ENCODE measurements around the gene TXNIP.

TXNIP gene

DNA sequence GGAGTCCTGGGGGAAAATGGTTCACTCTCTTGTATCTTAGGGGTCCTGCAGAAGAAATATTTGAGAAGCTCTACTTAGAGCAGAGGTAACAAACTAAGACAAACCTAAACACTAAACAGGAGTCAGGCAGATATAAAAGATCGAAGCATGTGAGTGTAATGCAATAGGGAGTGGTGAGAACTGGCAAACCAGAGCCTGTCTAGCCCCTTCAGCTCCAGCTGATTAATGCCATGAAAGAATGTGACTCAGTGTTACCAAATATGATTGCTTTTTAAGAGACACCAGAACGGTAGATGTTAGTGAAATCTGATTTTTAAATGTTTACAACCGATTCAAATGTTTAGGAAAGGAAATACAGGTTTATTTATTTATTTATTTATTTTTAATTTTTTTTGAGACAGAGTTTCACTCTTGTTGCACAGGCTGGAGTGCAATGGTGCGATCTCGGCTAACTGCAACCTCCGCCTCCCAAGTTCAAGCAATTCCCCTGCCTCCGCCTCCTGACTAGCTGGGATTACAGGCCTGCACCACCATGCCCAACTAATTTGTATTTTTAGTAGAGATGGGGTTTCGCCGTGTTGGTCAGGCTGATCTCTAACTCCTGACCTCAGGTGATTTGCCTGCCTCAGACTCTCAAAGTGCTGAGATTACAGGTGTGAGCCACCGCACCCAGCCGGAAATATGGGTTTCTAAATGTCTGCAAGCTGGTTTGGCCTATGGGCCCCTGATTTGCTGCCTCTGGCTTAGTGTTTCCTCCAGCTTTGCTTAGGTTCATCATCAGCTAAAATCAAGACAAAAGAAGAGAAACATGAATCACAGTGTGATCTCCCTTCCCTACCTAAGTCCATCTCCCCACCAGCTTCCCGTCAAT lies 12.2 kb downstream of the TXNIP start:
- no peak for DNase-seq

DNA sequence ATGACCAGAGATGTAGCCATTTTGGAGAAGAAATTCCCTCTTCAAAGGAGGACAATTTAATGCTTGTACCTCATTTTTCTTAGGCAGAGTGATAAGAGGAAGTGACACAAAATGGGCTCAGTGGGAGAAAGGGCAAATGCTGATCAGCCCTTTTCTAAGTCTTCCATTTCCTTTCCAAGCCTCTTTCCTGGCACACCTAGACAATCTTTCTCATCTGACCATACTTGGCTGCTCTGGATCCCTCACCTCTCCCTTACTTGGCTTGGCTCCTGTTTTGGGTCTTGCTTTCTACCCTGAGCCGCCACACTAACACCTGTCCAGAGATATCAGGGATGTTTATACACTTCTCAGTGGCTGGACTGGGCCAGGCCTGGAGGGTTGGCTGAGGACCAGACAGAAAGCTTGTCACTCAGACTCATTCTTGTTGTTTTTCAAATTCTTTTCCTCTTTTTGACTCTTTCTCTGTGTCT lies 13.1 kb downstream of the TXNIP start:
- no peak for DNase-seq

DNA sequence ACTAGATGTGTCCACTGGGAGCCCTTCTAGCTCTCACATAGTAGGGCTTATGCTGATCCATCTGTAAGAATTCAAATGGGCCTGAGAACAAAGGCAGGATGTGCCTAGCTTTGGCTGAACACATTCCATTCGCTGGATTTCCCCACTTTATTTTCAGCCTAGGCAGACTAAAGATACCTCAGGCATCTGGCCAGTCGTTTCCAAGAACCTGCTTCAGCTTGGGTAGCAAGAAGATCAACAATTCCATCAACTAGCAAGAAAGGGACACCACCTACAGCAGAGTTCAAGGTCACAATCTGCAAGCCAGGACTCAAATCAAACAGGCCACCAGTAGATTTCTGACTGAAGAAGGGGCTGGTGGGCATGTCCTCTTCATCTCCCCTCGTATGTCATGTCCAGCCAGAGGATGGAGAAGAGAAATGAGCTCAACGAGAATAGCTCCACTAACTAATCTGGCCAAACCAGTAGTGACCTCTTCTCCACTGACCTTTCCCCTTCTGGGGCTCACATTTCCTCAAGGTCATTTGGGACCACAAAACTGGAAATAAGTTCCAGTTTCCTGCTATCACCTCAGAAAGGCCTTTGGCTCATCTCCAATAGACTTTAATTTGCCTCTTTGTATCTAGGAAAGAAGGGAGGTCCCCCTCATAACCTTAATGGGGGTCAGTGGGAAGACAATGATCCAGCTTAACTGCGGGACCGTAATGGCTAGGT lies 14.2 kb downstream of the TXNIP start:
- DNase-seq = no peak

DNA sequence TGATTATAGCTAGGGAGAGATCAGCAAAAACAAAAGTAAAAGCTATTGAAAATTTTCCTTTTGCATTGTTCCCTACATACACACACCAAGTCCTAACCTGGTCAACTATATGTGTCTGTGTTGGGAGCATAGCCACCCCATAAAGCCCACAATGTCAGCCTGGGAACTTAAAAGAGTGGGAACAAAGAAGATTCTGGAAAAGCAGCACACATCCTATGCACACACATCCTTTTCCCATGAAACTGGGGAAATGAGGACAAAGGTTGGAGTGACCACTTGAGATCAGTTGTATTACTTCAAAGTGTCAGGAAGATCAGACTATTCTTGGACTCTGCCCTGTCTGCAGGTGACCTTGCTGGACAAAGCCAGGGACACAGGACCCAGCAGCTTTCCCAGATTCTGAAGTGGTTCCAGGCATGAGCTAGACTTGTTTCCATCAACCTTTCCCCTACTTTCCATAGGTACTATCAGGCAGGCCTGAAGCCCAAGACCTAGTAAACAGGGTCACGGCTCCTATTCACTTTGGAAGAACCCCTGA lies 15.9 kb downstream of the TXNIP start:
- DNase-seq = no peak

DNA sequence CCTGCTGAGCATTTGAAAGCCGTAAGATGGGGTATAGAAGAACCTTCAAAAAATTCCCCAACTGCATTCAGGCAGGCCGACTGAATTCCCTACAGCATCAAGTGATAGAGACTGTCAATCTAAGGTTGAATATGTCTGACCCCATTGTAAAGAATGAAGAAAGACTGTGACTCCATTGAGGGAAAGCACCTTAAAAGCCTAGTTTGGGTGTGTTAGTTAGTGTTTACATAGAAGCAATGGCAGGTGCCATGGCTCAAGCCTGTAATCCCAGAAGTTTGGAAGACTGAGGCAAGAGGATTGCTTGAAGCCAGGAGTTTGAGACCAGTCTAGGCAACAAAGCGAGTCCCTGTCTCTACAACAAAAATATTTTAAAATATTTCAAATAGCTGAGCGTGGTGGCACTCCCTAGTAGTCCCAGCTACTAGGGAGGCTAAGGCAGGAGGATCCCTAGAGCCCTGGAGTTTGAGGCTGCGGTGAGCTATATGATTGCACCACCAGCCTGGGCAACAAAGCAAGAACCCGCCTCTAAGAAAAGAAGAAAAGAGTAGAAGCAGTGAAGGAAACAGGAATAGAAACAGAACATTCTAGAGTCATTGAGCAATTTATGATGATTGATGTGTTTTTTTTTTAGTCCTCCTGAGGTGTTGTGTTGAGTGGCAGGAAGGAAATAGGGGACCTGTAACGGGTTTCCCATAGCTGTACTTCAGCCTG lies 16.5 kb downstream of the TXNIP start:
- DNase-seq = no peak

DNA sequence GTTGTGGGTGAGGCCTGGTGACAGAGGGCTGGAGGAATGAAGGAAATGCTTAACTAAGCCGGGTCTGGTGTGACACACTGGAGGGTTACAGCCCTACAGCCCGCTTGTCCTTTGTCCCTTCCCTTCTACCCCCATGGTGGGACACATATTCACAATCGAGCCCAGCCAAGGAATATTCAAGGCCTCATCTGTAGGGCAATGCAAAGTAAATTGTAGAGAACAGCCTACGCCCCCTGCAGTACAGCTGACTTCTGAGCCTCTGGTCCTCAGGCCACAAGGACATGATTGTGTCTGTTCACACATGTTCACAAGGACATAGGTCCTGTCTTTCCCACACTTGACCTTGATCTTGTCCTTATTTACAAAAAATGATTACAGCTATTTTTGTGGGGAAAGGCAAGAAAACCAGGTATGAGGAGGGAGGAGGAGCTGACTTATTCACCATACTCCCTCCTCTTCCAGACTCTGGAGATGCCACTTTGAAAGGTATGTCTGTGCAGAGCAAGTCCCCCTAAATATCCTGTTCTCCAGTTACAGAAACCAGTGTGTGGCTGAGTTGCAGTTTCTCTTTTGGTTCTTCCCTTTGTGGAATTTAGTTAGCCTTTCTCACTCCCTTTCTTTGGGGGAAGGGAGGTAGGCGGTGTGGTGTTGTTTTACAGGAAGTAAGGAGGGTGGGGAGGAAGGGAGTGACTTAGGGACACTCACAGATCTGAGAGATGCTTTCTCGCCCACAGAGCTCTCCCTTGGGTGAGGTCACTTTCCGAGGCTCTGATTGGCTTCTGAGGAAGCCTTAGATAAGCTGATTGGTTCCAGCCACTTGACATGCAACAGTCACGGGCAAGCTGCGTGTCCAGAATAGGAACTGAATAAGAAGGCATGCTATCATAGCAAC lies 17.3 kb downstream of the TXNIP start:
- DNase-seq = peak; percentile 72

DNA sequence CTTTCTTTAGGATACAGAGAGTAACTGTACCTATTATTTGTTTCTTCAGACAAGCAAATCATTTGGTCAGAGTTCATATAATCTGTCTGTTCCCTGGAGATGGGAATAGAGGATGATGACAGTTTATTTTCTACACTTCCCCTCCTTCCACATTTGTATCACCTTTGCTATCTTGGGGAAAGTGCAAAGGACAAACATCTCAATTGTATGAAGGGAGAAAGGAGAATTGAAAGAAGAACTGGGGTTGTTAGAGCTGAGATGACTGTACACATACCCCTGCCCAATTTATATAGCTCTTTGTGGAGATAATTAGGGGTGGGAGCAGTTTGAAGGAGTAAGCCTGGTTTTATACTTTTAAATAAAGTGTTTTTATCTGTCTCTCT lies 17.9 kb downstream of the TXNIP start:
- no peak for DNase-seq

DNA sequence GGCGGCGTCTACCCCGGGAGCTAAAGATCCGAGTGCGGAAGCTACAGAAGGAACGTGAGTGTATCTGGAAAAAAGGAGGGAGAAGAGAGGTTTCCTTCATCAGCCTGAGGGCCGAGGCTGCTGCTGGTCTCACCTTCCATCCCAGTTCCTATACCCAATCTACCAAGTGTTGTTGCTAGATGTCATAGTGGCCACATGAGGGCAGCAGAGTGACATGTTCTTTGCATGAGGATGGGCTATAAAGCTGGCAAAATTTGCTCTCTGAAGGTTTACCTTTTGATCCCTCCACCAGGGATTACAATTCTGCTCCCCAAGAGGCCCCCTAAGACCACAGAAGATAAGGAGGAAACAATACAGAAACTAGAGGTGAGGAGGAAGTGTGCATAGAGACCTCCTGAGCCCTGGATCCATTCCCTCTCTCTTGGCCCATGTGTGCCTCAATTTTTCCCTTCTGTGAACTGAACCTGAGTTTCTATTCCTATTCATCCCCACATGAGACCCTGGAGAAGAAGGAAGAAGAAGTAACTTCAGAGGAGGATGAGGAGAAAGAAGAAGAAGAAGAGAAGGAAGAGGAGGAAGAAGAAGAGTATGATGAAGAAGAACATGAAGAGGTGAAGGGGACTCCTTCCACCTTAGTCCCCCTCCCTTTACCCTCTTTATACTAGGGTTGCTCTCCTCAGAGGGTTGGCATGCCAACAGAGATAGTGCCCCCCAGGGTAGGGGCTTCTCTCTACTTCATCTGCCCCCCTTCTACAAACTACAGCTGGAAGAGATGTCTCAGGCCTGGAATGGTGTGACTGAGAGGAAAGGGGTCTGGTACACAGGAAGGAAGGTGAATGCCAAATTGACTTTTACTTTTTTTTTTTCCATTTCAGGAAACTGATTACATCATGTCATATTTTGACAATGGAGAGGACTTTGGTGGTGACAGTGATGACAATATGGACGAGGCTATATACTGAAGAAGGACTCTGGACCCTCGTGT lies 18.6 kb downstream of the TXNIP start:
- peak; percentile 74 for DNase-seq

DNA sequence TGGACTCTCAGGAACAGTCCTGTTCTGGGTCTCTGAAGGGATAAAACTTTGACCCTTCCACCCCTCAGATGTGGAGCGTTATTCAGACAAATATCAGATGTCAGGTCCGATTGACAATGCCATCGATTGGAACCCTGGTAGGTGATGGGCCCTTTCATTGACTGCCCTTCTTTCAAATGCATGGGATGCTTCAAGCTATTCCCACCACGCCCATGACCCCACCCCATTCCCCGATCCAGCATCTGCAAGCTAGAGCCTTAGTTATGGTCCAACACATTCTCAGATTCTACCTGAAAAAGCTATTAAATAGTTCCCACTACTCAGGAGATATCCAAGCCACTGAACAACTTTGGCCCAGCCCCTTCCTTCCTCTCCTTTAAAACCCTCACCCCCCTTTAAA lies 19.4 kb downstream of the TXNIP start:
- no peak for DNase-seq

DNA sequence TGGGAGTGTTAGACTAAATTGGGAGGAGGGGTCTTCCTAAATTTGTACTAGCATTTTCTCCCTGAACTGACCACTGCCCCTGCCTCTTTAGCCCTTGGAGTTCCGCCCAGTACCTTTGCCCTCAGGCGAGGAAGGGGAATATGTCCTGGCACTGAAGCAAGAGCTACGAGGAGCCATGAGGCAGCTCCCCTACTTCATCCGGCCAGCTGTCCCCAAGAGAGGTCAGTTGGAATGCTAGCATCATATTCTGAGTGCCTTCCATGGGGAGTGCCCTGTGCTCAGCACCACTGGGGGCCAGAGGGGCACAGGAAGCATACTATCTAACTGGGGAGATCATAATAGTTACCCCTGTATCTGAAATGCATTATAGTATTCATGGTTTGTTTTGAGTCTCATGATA lies 21.2 kb downstream of the TXNIP start:
- DNase-seq = no peak

DNA sequence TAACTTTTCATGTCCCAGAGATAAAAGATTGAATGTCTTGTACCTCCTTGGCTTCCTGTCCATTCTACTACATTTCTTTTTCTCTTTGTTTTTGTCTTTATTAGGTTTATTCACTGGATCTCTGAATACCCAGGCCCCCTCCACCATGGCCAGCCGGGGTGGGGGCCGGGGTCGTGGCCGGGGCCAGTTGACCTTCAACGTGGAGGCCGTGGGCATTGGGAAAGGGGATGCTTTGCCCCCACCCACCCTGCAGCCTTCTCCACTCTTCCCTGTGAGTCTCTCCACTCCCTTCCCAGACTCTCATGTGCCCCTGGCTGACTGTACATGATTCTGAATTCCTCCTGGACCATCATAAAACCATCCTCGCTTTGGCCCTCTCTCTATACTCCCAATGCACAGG lies 21.7 kb downstream of the TXNIP start:
- no peak for DNase-seq

DNA sequence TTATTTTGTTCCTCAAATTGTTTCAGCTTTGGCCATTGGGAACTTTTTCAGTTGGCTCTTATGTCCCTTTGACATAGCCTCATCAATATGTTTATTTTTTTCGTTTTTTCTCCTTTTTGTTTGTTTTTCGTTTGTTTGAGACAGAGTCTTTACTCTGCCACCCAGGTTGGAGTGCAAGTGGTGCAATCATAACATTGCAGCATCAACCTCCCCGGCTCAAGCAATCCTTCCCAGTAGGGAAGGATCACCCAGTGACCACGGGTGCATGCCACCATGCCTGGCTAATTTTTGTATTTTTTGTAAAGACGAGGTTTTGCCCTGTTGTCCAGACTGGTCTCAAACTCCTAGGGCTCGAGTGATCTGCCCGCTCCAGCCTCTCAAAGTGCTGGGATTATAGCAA lies 23.8 kb downstream of the TXNIP start:
- no peak for DNase-seq

DNA sequence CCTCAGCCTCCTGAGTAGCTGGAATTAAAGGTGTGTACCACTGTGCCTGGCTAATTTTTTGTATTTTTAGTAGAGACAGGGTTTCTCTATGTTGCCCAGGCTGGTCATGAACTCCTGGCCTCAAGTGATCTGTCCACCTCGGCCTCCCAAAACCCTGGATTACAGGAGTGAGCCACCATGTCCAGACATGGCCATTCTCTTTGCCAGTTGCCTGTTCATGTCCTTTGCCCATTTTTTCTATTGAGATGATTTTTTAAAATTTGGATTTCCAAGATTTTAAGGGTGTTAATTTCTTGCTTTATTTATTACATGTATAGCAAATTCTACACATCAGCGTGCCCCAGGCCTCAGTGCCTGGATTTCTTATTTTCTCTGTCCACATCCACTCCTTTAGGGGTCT lies 29.1 kb downstream of the TXNIP start:
- no peak for DNase-seq

DNA sequence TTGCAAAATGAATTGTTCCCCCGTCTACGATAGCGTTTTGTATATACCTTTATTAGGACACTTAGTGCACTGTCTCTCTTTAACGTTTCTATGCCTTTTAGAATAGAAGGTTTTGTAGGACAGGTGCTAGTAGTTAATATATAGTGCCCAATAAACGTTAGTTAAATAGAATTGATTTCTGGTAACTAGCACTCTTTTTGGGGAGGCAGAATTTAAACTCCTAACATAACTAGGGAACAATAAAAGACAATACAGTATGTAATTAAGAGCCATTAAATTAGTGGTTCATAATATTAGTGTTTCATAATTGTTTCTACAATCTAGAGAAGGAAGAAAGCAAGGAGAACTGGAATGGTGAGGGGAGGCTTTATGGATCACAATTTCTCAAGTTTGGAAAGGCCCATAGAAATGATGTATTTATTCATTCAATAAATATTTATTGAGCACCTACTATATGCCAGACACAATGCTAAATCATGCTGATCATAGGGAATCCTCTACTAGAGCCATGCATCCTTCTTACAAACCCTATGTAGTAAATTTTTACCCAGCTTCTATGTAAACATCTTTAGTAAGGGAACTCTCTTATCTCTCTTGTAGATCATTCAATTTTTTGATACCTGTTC lies 31.1 kb downstream of the TXNIP start:
- no peak for DNase-seq

DNA sequence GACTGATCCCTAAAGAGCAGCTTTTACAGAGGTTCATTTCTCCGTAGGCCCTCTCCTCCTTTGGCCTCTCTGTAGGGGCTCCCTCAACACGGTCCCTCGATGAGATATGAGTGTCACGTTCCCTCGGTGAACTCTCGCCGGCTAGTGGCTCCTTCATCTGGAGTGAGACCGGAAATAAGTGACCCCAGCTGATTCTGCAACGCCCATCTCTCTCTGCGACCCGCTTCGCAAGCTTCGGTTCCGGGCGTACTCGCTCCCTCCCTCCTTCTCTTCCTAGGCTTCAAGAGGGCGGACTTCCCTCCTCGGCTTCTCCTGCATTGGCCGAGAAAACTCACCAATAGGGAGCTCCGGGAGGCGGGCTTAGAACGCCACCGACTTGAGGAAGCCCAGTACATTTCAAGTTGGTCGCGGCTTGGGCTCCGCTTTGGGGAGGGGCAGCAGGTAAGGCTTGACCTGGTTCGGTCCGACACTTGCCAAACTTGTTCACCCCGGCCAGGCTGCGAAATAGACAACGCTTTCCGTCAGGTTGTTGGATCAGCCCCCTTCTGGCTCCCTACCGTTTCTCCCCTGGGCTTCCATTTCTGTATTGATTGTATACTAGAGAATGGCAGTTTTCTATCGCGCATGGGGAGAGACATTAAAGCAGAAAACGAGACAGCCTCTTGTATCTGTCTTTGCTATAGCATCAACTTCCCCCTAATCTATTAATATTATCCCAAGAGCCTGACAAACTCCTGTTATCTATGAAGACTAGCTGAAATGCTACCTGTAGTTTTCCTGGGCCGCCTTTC lies 31.9 kb downstream of the TXNIP start, which contains the start of the genes ANKRD34A and POLR3GL:
TSS of gene ANKRD34A (minus strand) at position 248 of the 791 bp plus-strand sequence. CDS start 2,816 bp downstream, outside the sequence.
TSS of gene POLR3GL (plus strand) at position 363 of the 791 bp plus-strand sequence. CDS start 10,176 bp downstream, outside the sequence.
- DNase-seq = peak; percentile 89

DNA sequence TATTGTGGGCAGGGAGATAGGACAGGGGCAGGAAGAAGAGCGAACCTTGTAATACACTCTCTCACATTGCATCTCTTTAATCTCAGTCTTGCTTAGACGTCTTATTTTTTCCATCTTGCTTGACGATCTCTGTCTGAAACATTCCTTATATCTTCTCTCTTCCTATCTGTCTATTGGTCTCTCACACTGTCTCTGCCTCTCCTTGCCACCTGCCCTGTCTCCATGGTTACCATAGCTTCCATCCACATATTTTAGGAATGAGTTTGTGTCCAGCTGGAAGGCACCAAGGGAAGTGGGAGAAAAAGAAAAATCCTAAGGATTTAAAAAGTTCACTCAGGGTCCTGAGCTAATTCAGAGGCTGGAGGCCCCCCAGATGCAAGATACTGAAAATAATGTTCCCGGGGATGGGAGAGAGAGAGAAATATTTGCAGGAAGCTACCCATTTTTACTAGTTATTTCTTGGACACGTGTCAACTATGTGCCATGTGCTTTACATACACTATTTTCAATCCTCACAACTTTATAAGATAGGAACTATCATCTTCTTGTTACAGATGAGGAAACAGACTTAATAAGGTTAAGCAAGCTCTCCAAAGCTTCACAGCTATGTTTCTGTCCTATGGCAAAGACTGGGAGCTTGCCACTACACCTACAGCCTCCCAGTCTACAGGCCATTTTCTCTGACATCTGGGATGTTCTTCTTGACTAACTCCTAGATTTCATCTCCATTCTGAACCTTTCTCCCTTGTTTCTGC lies 32.9 kb downstream of the TXNIP start:
- DNase-seq = no peak

DNA sequence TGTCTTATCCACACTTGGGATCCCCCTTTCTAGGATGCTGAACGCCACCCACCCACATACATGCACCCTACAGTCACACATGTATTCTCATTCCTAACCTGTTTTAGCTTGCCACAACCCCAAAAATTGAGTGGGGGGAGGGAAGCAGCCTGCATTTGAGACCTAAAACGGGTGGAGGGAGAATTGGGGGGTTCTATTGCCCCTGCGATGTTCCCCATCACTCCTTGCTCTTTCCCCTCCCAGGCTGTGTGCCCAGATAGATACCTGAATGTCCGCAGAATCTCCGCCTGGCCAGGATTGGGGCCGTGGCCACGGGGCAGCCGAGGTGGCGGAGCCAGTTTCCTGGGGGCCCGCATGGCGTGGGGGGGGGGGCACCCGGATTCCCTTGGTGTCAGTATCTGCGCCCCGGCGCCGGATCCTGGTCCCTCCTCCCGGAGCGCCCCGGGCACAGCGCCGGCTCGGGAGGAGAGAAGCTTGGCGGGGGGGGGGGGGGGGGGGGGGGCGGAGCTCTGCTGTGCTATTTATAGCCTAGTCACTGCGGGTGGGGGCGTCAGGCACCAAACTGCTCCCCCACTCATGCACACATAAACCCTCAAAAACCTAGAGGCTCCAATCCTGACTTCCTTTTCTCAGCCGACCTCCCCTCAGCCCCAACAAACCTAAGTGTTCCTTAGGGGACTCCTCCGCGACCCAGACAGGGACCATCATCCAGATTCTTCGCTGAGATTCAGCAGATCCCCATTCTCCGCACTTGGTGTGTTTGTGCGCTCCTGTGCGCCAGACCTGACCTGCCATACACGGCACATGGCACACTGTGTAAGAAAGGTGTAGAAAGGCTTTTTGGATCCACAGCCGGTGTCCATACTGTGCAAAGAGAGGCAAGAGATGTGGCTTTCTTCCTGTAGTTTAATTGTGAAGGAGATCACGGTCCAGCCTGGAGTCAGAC lies 33.9 kb downstream of the TXNIP start:
- peak; percentile 40 for DNase-seq

All from activated CD8-positive, alpha-beta memory T cell treated with anti-CD3 and anti-CD28 coated beads, Interleukin-2, amount 50 U/mL, for 4 hours (primary cell).